Activated CD4-positive, alpha-beta T cell treated with anti-CD3 and anti-CD28 coated beads, Interleukin-2, amount 10 ng/mL, durations not matched to agents 24 days and 14 days (primary cell): ENCODE data around the gene PUS3. TPM values are rescaled to one million over a fixed set of nuclear protein-coding genes. Genes with fewer than 3 reads are reported as not detected.

ENCODE experiments used
- DNase-seq: peaks from one replicate; pipeline ENCODE4 v3.0.0; 2022
- H3K27ac Mint-ChIP-seq: one replicate; pipeline ENCODE4 v1.8.0; 2022; ENCODE audit warnings: mild to moderate bottlenecking, mixed read lengths
- H3K27me3 Mint-ChIP-seq: one replicate; pipeline ENCODE4 v1.8.0; 2022; ENCODE audit warnings: mixed read lengths
- H3K36me3 Mint-ChIP-seq: one replicate; pipeline ENCODE4 v1.8.0; 2022; ENCODE audit warnings: low read depth, mild to moderate bottlenecking, mixed read lengths
- H3K4me1 Mint-ChIP-seq: one replicate; pipeline ENCODE4 v1.8.0; 2021; ENCODE audit warnings: mixed read lengths
- H3K4me3 Mint-ChIP-seq: one replicate; pipeline ENCODE4 v1.8.0; 2022; ENCODE audit warnings: mild to moderate bottlenecking, moderate library complexity, mixed read lengths
- H3K9me3 Mint-ChIP-seq: one replicate; pipeline ENCODE4 v1.8.0; 2021; ENCODE audit warnings: mixed read lengths
- intact Hi-C: fragments of 100-400 bp; cut with micrococcal nuclease; formaldehyde crosslinking; loops from one replicate; pipeline ENCODE4 v1.15.1; 2023
- total RNA-seq: library from RNA; stranded (reverse); gene quantifications from 2 replicates; pipeline ENCODE4 v1.2.3, GENCODE V29; 2022

The PUS3 gene
- 18.0 and 19.2 TPM in 2 replicates for total RNA-seq

- Mint-ChIP-seq H3K27ac (peak within 1 kb of the TSS; percentile 94), H3K4me3 (peak within 1 kb of the TSS; percentile 95), H3K4me1 (peaks cover 28% of the 10 kb centered on the region), H3K27me3 (peaks cover 29% of the 10 kb centered on the region), H3K9me3 (no peaks in the 10 kb centered on the region), H3K36me3 (peaks cover 26% of the 10 kb centered on the region)
- intact Hi-C loops: loop anchor here (1.0 to 5.0 kb wide), 5 partner anchors 16 to 791 kb away; partner anchors contain the start of genes CDON, FAM118B, HYLS1 and RPUSD4
- peak; percentile 97 for DNase-seq
Measured at GRCh38 chr11:125902927-125903710, at the start of gene PUS3. PUS3 (minus strand) TSS chr11:125903206; CDS start chr11:125896284, 6,922 bp downstream.

GRCh38 chr11:125952559-125952958, 49.6 kb upstream of the PUS3 start:
- Mint-ChIP-seq H3K27ac (no peak overlapping the region), H3K4me3 (no peak overlapping the region), H3K27me3 (no peaks in the 10 kb centered on the region), H3K4me1 (peaks cover under 1% of the 10 kb centered on the region), H3K9me3 (no peaks in the 10 kb centered on the region), H3K36me3 (no peaks in the 10 kb centered on the region)
- intact Hi-C loops: no loop called here
- no peak for DNase-seq

- no peaks in the 10 kb centered on the region for H3K9me3 Mint-ChIP-seq
- no peak overlapping the region for H3K27ac Mint-ChIP-seq
- H3K4me3 Mint-ChIP-seq: no peak overlapping the region
- H3K36me3 Mint-ChIP-seq: no peaks in the 10 kb centered on the region
- no peaks in the 10 kb centered on the region for H3K4me1 Mint-ChIP-seq
- DNase-seq: no peak
- intact Hi-C loops: no loop called here
- H3K27me3 Mint-ChIP-seq: no peaks in the 10 kb centered on the region
Measured at GRCh38 chr11:125951731-125952130, 48.7 kb upstream of the PUS3 start.

- no peaks in the 10 kb centered on the region for H3K9me3 Mint-ChIP-seq
- no peaks in the 10 kb centered on the region for H3K27me3 Mint-ChIP-seq
- H3K27ac Mint-ChIP-seq: no peak overlapping the region
- H3K4me1 Mint-ChIP-seq: no peaks in the 10 kb centered on the region
- no peak overlapping the region for H3K4me3 Mint-ChIP-seq
- no peak for DNase-seq
- intact Hi-C loops: no loop called here
- H3K36me3 Mint-ChIP-seq: no peaks in the 10 kb centered on the region
Measured at GRCh38 chr11:125950696-125951651, 48.0 kb upstream of the PUS3 start.

GRCh38 chr11:125950178-125950490, 47.1 kb upstream of the PUS3 start:
- Mint-ChIP-seq H3K27me3 (no peaks in the 10 kb centered on the region), H3K9me3 (no peaks in the 10 kb centered on the region), H3K36me3 (no peaks in the 10 kb centered on the region), H3K27ac (no peak overlapping the region), H3K4me1 (no peaks in the 10 kb centered on the region), H3K4me3 (no peak overlapping the region)
- intact Hi-C loops: no loop called here
- DNase-seq: no peak

- Mint-ChIP-seq H3K9me3 (no peaks in the 10 kb centered on the region), H3K27me3 (no peaks in the 10 kb centered on the region), H3K4me1 (no peaks in the 10 kb centered on the region), H3K27ac (no peak overlapping the region), H3K36me3 (no peaks in the 10 kb centered on the region), H3K4me3 (no peak overlapping the region)
- intact Hi-C loops: no loop called here
- DNase-seq: no peak
Measured at GRCh38 chr11:125949271-125950177, 46.5 kb upstream of the PUS3 start.

- DNase-seq: no peak
- H3K4me3 Mint-ChIP-seq: no peak overlapping the region
- no peak overlapping the region for H3K27ac Mint-ChIP-seq
- no peaks in the 10 kb centered on the region for H3K9me3 Mint-ChIP-seq
- H3K4me1 Mint-ChIP-seq: no peaks in the 10 kb centered on the region
- no peaks in the 10 kb centered on the region for H3K36me3 Mint-ChIP-seq
- intact Hi-C loops: no loop called here
- no peaks in the 10 kb centered on the region for H3K27me3 Mint-ChIP-seq
Measured at GRCh38 chr11:125948278-125949051, 45.5 kb upstream of the PUS3 start.

- no peak for DNase-seq
- Mint-ChIP-seq H3K27me3 (no peaks in the 10 kb centered on the region), H3K9me3 (no peaks in the 10 kb centered on the region), H3K36me3 (no peaks in the 10 kb centered on the region), H3K4me3 (no peak overlapping the region), H3K4me1 (no peaks in the 10 kb centered on the region), H3K27ac (no peak overlapping the region)
- intact Hi-C loops: no loop called here
Measured at GRCh38 chr11:125947419-125948277, 44.6 kb upstream of the PUS3 start.

GRCh38 chr11:125946712-125947418, 43.9 kb upstream of the PUS3 start:
- Mint-ChIP-seq H3K27ac (no peak overlapping the region), H3K4me3 (no peak overlapping the region)

GRCh38 chr11:125945797-125946520, 43.0 kb upstream of the PUS3 start, which contains the start of gene VSIG10L2:
VSIG10L2 (plus strand) TSS chr11:125946044; CDS start chr11:125946056, 12 bp downstream.
- no peaks in the 10 kb centered on the region for H3K27me3 Mint-ChIP-seq
- intact Hi-C loops: no loop called here
- H3K4me3 Mint-ChIP-seq: no peak within 1 kb of the TSS
- no peak for DNase-seq
- no peak within 1 kb of the TSS for H3K27ac Mint-ChIP-seq
- H3K36me3 Mint-ChIP-seq: no peaks in the 10 kb centered on the region
- peaks cover 1% of the 10 kb centered on the region for H3K4me1 Mint-ChIP-seq
- H3K9me3 Mint-ChIP-seq: no peaks in the 10 kb centered on the region

More at GRCh38 chr11:125946712-125947418, 43.9 kb upstream of the PUS3 start:
- DNase-seq: no peak
- Mint-ChIP-seq H3K36me3 (no peaks in the 10 kb centered on the region), H3K4me1 (peaks cover 1% of the 10 kb centered on the region), H3K9me3 (no peaks in the 10 kb centered on the region), H3K27me3 (no peaks in the 10 kb centered on the region)
- intact Hi-C loops: no loop called here

GRCh38 chr11:125945011-125945796, 42.2 kb upstream of the PUS3 start:
- Mint-ChIP-seq H3K27me3 (no peaks in the 10 kb centered on the region), H3K4me3 (no peak overlapping the region), H3K36me3 (no peaks in the 10 kb centered on the region), H3K27ac (no peak overlapping the region), H3K9me3 (no peaks in the 10 kb centered on the region), H3K4me1 (peaks cover 1% of the 10 kb centered on the region)
- intact Hi-C loops: no loop called here
- DNase-seq: no peak
